Gastroesophageal sphincter (tissue), 3 donors: Measurements from ENCODE around the gene PHF21B.

ENCODE experiments used
- CTCF ChIP-seq, 4 experiments: fragments of 200-600 bp in 2 of 4; fragments of 450-650 bp in 2 of 4; sonication (generic) in 1 of 4; IDR thresholded peaks; one replicate each; pipeline ENCODE4 v1.5.1; 2017 to 2019; ENCODE audit warnings: antibody characterized with exemption in 4 of 4, mild to moderate bottlenecking in 2 of 4, moderate library complexity in 2 of 4
- EP300 ChIP-seq: sonication (generic); formaldehyde crosslinking; IDR thresholded peaks from one replicate; pipeline ENCODE4 v1.6.1; 2017; ENCODE audit warnings: antibody characterized with exemption, mild to moderate bottlenecking
- POLR2AphosphoS5 ChIP-seq: sonication (generic); formaldehyde crosslinking; IDR thresholded peaks from one replicate; pipeline ENCODE4 v1.6.1; 2017; ENCODE audit warnings: antibody characterized with exemption

DNA sequence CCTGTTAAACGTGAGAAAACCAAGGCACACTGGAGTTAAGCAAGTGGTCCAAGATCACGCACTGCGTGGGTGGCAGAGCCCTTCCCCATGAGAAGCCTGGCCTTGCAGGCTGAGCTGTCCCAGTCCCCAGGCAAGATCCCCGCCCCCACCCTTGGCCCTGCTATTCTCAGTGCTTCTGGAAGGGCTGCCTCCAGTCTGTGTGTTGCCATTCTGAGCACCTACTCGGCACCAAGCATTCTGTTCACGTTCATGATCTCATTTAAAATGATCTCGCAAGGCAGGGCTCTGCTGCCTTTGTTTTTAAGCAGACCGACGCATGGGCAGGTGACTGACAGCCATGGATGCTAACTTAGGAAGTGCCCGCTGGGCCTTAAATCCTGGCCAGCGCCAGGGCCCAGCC lies 62.8 kb downstream of the PHF21B start:
- TF ChIP-seq POLR2AphosphoS5, result no peak
- TF ChIP-seq CTCF (IDR thresholded peaks at IDR 0.05), result no peak
- no peak for TF ChIP-seq EP300
